ENCODE data around the gene TIE1.

- TF ChIP-seq CTCF (IDR thresholded peaks at IDR 0.05; ENCODE audit: low read depth, low read length): no peak
- TF ChIP-seq EZH2phosphoT487 (IDR thresholded peaks at IDR 0.05; ENCODE audit: low read depth): no peak
Observed at GRCh38 chr1:43358746-43359693, 58.2 kb downstream of the TIE1 start, which contains the start of gene CDC20.

All from OCI-LY3 (cell line).